NCI-H526 treated with DMSO at 0.1 percent for 48 hours (cell line): ENCODE data around the gene NUTM2B.
"Not testable (repeated sequence)": the region's sequence is repeated elsewhere in the genome, so short reads cannot be mapped to it uniquely, and the experiment has no call there.

Source experiments
- DNase-seq: peaks from one replicate; lab custom pipeline; 2025; lab: John Stamatoyannopoulos, UW

The NUTM2B gene, protein sequence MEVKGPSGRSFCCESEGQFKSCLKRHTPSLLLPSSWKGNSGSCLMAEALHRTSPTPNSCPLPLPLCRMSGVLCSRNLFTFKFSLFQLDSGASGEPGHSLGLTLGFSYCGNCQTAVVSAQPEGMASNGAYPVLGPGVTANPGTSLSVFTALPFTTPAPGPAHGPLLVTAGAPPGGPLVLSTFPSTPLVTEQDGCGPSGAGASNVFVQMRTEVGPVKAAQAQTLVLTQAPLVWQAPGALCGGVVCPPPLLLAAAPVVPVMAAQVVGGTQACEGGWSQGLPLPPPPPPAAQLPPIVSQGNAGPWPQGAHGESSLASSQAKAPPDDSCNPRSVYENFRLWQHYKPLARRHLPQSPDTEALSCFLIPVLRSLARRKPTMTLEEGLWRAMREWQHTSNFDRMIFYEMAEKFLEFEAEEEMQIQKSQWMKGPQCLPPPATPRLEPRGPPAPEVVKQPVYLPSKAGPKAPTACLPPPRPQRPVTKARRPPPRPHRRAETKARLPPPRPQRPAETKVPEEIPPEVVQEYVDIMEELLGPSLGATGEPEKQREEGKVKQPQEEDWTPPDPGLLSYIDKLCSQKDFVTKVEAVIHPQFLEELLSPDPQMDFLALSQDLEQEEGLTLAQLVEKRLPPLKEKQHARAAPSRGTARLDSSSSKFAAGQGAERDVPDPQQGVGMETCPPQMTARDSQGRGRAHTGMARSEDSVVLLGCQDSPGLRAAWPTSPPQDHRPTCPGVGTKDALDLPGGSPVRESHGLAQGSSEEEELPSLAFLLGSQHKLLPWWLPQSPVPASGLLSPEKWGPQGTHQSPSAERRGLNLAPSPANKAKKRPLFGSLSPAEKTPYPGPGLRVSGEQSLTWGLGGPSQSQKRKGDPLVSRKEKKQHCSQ

DNA sequence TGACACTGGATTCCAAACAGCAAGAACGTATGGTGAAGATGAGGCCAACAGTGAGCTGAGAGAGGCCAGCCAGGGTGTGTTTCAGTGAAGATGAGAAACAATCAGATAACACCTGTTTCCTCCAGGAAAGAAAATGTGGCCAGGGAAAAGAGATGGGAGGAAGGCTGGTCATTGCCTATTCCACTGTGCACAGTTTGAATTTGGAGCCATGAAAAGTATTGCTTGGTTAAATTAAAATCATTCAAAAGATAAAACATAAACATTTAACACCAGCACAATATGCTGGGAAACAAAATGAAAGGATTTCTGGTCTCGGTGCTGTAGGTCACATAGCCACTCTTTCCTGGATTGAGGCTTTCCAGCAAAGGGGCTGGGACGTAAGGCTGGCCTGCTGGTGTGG is at the start of gene NUTM2B:
TSS of gene NUTM2B (plus strand) at position 301 of the 400 bp plus-strand sequence. CDS start 383 bp downstream, outside the sequence.
- DNase-seq = not testable (repeated sequence)

DNA sequence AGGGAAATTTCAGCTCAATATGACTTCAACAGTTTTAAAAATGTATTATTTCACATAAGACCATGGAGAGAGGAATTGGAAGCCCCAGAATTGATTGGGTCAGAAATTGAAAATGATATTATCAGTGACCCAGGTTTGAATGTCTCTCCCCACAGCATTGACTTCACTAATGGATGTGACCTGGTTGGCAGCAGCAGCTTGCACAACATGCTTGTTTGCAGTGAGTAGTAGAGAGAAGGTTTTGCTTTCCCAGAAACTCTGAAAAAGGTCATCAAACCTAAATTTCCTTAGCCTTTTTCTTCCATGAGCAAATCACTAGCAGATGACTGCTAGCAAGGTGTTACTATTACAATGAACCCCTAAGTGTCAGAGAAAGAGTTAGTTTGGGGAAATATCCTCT is 39.7 kb upstream of the NUTM2B start:
- DNase-seq = not testable (repeated sequence)

DNA sequence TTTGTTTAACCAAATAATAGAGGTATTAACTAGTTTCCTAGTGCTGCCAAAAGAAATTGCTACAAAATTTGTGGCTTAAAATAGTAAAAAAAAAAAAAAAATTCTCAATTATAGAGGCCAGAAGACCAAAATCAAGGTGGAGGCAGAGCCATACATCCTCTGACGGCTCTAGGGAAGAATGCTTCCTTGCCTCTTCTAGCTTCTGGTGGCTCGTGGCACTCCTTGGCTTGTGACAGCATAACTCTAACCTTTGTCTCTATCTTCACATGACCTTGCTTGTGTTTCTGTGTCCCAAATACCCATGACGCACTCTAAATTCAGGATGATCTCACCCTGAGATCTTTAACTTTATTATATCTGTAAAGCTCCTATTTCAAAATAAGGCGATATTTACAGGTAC is 38.3 kb upstream of the NUTM2B start:
- not testable (repeated sequence) for DNase-seq

DNA sequence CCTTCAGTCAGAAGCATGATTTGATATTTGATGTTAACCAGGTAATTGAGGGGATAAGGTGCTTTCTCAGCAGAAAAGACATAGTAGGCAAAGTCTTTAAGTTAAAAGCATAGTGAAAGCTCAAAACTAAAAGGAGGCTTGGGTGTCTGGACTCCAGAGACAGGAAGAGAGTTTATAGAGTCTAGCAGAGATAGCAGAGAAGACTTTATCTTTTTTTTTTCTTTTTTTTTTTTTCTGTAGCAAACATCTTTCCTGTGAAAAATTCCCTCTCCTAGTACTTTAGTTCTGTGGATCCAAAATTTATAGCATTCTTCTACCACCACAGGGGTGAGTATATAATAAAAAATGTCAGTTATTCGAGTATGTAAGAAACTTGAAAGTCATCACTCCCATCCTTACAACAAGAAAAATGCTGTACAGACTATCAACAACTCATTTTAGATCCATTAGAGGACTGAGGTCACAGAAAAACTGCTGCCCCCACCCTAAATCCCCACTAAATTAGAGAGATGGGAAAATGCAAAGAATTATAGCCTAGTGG is 33.7 kb upstream of the NUTM2B start:
- DNase-seq = not testable (repeated sequence)

DNA sequence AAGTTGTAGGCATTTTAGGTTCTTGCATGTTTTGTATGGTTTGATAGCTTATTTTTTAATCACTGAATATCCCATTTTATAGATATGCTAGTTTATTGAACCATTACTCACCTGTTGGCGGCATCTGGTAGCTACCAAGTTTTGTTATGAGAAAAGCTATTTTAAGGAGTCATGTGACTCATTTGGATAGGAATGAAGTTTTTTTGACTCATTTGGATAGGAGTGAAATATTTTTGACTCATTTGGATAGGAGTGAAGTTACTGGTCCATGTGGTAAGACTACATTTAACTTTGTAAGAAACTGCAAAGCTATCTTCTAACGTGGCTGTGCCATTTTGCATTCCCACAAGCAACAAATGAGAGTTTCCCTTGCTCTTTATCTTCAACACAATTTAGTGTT is 28.1 kb upstream of the NUTM2B start:
- DNase-seq = not testable (repeated sequence)

DNA sequence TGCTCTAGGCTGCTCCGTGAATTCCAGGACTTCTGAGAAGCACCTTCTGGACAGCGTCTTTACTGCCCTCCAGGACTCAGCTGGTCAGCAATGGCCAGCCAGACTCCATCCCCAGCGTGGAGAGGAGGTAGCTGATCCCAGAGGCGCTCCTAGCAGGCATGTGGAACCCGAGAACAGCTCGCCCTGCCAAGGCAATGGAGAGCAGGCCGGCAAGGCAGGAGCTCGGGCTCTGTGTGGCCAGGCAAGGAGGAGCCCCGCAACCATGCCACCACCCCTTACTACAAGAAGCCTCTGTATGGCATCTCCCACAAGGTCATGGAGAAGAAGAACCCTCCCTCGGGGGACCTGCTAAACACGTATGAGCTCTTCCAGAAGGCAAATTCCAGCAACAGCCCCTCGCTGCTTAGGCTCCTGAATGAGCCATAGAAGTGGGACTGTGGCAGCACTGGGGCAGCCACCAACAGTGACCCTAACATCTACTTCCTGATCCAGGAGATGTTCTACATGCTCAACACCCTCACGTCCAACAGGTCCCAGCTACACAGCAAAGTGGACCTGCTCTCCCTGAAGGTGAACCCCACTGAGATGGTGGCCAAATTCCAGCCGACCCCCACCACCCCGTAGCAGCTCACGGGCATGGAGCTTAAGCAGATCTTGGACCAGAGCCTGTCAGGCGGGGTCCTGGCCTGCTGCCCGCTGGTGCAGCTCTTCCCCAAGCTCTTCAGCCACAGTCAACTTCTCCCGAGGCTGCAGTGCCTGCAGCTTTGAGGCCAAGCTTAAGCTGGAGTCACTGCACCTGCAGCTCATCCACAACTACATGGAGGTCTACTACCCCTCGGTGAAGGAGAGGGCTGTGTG is 19.8 kb upstream of the NUTM2B start:
- not testable (repeated sequence) for DNase-seq

DNA sequence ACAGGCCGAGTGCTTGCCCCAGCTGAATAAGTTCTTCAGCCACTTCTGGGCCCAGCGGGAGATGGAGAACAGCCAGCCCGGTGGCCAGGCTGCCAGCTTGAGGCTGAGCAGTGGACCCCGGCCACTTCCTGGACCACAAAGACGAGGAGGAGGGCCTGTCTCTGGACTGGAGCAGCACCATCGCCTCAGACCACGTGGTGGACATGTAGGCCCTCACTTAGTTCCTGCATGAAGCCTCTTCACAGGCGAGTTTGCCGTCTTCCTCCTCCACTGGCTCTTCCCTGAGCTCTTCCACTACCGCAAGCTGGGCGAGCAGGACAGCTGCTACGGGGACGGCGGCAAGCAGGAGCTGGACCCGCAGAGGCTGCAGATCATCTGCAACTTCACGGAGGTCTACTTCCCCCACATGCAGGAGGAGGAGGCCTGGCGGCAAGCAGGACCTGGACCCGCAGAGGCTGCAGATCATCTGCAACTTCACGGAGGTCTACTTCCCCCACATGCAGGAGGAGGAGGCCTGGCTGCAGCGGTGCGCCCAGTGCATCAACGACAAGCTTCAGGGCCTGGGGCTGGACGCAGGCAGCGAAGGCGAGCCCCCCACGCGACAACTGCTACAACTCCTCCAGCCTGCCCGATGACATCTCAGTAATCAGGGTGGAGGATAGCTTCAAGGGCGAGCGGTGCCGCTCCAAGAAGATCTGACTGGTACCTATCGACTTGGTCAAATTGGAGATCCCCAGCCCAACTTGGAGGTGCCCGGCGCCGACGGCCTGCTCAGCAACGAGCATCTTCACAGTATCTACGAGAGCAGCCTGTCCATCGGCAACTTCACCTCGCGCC is 18.9 kb upstream of the NUTM2B start:
- not testable (repeated sequence) for DNase-seq

DNA sequence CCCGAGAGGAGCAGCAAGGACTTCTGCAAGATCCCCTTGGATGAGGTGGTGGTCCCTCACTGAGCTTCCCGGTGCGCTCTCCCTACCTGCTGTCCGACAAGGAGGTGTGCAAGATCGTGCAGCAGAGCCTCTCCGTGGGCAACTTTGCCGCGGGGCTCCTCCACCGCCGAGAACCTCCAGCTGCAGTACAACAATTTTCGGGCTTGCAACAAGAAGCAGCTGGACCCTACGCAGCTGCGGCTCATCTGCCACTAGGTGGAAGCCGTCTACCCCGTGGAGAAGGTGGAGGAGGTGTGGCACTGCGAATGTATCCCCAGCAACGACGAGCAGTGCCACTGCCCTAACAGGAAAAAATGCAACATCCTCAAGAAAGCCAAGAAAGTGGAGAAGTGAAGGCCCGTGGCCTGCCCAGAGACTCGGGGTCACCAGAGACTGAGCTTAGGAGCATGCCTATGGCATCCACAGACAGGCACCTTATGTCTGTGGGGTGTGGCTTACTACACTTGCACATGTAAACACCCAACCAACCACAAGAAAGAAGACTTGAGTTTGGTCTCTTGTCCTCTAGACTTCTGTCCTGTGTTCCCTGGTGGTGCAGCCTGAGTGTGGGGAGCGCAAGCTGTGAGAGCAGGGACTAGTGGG is 17.9 kb upstream of the NUTM2B start:
- peak; percentile 6 for DNase-seq

DNA sequence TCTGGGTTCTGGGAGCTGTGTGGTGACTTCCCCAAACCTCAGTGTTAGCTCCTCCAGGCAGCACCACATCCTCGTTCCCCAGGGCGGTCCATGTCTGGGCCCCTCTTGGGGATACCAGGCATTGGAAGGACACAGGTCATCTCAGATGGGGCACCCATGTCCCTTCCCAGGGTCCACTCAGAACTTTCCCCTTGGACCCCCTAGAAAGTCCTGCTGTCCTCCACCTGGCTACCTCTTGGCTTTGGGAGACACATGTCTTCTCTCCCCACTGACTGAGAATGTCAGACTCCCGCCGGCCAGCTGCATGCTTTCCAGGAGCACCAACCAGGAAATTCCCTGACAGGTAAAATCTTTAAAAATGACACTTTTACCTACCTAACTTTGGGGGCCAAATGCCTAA is 16.4 kb upstream of the NUTM2B start:
- DNase-seq = not testable (repeated sequence)

DNA sequence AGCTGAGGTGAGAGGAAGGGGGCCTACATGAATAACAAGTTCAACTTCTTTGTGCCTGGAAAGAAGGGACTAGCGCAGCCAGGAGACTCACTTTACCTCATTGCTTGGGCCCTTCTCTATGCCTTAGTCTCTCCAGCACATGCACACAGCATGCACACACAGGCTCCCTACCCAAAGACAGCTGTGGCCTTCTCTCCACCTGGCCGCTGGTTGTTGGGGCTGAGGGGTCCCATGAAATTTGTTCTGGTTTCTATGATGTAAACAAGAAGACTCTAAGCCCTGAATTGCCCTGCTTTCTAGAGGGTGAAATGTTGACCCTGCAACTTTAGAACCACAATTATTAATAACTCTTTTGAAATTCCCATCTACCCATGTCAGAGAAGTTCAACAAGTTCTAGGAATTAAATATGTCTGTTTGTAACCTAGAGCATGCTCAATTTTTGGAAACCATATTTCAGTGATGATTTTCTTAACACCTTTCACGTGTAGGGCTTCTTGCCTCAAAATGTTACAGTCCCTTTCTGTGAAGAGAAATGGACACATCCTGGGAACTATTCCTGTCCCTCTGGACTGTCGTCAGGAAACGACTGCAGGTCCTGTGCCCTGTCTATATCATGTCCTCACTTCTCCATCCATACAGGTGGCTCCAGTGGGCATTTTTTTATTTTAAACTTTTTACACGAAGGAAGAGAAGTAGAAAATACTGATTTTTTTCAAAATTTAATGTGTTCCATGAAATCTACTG is 15.4 kb upstream of the NUTM2B start:
- DNase-seq = not testable (repeated sequence)

DNA sequence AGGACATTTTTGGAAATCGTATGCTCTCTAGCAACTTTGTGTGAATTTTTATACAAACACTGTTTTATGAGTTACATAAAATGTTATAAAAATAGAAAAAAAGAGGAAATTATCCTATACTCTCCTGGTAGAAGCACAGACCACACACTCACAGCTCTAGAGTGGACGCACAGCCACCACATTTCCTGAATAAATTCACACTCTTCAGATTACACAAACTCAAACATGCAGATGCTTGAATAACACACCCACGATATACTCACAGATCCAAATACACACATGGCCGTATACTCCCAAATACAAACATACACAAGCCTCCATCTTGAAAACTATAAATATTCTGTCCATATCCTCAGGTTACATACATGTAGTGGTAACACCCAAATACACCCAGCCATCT is 14.2 kb upstream of the NUTM2B start:
- not testable (repeated sequence) for DNase-seq

DNA sequence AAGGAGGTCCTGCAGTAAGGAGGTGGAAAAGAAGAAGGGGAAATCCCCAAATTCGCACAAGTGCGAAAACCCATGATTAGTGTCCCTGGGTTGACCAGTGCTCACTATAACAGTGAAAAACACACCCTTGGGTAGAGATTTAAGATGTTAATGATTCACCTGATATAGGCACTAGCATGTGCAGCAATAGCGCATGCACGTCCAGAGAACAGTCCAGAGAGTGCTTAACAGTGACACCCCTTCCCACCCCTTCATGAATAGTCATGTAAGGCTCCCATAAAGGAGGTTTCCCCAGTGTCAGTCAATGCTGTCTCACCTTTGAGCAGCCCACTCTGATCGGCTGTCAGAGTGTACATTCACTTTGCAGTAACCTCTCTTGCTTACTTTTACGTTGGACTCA is 6.4 kb upstream of the NUTM2B start:
- DNase-seq = not testable (repeated sequence)

DNA sequence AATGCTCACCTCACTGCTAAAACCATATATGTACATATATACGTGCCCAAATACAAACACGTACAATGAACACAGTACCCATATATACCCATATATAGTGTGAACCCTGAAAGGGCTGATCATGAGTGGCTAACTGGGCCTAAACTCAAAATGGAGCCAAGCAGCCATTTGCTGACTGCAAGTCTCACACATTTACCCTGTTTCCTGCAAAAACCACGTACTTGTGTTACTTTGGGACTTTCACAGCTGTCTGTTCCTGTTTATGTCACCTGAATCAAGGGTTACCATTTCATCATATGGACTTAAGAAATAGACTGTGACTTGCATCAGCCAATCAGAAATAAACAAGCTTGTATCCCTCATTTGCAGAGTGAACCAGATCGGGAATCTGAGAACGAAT is 5.9 kb upstream of the NUTM2B start:
- not testable (repeated sequence) for DNase-seq

DNA sequence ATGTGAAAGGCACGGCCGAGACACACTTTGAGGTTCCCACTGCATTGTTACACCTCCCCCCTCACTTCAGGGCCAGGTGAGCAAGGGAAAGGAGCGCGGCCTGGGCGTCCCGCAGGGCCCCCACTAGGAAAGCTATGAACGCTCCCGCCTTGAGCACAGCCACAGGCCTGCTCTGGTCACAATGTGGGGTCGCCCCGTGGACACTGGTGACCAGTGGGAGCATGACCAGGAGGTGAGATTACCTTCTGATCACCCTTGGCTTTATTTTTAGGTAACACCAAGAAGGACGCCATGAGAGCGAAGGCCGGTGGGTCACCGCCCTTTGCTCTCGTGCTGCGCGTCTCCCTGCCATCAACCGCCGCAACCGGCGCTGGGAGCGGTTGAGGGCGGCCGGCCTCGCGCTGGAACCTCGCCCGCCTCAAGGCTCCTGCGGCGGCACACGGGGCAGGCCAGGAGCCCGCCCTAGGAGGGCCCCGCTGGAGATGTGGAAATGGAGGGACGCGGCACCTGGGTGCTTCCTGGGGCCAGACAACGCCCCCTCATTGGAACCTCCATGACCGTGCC is 2.6 kb upstream of the NUTM2B start:
- not testable (repeated sequence) for DNase-seq

DNA sequence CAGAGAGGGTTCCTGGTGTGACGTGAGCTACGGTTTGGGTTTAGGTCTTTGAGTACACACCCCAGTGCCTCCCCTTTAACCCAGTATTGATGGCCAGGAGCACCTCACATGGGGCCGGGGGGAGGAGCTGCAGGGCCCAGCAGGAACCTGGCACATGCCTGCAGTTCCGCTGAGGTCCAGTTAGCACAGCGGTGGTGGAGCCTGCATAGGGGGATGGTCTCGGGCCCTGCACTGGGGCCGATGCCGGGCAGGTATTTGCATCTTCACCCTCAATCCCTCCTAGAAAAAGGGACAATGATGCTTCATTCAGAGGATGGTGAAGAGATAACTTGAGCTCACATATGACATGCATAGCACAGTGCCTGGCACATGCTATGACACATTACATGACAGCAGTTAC is 4.0 kb downstream of the NUTM2B start:
- DNase-seq = not testable (repeated sequence)

DNA sequence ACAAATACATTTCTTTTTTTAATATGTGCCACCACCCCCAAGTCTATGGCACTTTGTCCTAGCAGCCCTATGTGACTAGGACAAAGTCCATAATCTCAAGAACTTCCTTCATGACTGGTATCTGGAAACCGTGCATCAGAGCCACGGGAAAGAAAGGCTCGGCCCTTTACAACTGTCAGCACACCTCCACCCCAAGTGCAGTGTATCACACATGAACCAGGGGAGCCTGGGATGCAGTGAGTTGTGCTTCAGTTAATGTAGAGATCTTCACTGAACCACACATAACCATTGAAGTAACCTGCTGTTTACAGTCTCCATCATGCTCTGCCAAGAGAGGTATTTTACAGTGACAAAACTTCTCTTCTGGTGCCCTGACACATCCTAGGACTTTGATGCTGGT is 11.9 kb downstream of the NUTM2B start:
- DNase-seq = not testable (repeated sequence)

DNA sequence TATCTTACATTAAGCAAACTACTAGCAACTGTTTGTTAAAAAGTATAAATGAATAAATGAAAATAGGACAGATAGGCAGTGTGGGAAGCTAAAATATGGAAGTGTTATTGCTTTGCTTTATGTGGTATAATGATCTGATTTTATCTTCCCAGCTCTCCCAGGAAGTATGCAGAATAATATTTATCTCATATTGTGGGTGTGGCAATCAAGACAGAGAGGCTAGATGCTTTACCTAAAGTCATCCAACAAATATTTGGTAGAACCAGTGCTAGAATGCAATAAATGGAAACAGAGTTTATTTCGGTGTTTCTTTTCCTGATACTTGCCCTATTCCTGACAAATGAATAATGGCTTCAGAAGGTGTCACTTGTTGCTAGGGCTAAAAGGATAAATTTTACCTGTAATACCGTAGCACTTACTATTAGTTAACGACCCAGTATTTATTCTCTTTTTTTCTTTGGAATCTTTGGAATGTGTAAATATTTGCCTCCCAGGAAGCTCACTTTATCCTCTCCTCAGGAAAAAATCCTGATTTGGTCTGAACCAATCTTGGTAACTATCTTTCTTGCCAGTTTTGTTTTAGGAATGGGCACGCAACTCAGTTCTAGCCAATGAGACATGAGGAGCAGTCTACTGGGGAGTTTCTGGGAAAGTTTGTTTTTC is 14.0 kb downstream of the NUTM2B start:
- not testable (repeated sequence) for DNase-seq

DNA sequence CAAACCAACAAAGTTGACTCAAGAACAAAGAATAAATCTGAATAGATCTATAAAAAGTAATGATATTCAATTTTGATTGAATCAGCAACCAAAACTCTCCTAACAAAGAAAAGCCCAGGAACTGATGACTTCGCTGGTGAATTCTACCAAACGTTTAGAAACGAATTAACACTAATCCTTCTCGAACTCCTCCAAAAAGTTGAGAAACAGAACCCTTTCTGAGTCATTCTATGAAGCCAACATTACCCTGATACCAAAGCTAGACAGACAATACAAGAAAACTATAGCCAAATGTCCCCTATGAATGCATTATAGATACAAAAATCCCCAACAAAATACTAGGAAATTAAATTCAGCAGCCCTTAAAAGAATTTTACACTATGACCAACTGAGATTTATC is 17.0 kb downstream of the NUTM2B start:
- DNase-seq = not testable (repeated sequence)
